Middle frontal gyrus (tissue), 1 donor: ENCODE data around the gene PTGDR2.
"Not testable (repeated sequence)": the region's sequence is repeated elsewhere in the genome, so short reads cannot be mapped to it uniquely, and the experiment has no call there.

Experiments
- DNase-seq: peaks from one replicate; pipeline ENCODE4 v3.0.0-alpha.2; 2015; ENCODE audit warnings: low spot score; ENCODE audit errors: extremely low spot score

The PTGDR2 gene

GRCh38 chr11:60842668-60843600, 12.8 kb downstream of the PTGDR2 start:
- no peak for DNase-seq

GRCh38 chr11:60841797-60842667, 13.7 kb downstream of the PTGDR2 start, which contains the start of gene CCDC86:
Gene CCDC86 (plus strand): TSS chr11:60842113. CDS start chr11:60842125, 12 bp downstream.
- peak; percentile 91 for DNase-seq

GRCh38 chr11:60840470-60841430, 15.0 kb downstream of the PTGDR2 start:
- DNase-seq = no peak

GRCh38 chr11:60838132-60838531, 17.6 kb downstream of the PTGDR2 start:
- DNase-seq = no peak

GRCh38 chr11:60836866-60837515, 18.8 kb downstream of the PTGDR2 start:
- DNase-seq = no peak

GRCh38 chr11:60835534-60835846, 20.3 kb downstream of the PTGDR2 start:
- DNase-seq = no peak

GRCh38 chr11:60834742-60835533, 20.8 kb downstream of the PTGDR2 start:
- DNase-seq = no peak

- no peak for DNase-seq
Observed at GRCh38 chr11:60831501-60832079, 24.2 kb downstream of the PTGDR2 start.

GRCh38 chr11:60831143-60831500, 24.6 kb downstream of the PTGDR2 start:
- DNase-seq = peak; percentile 84

- peak; percentile 7 for DNase-seq
Observed at GRCh38 chr11:60830478-60831142, 25.1 kb downstream of the PTGDR2 start.

- no peak for DNase-seq
Observed at GRCh38 chr11:60825790-60826189, 30.0 kb downstream of the PTGDR2 start.

- DNase-seq = no peak
Observed at GRCh38 chr11:60825118-60825517, 30.6 kb downstream of the PTGDR2 start.

GRCh38 chr11:60823745-60824306, 31.9 kb downstream of the PTGDR2 start:
- not testable (repeated sequence) for DNase-seq

- no peak for DNase-seq
Observed at GRCh38 chr11:60821827-60822599, 33.7 kb downstream of the PTGDR2 start.

- no peak for DNase-seq
Observed at GRCh38 chr11:60818057-60818456, 37.7 kb downstream of the PTGDR2 start.

GRCh38 chr11:60816590-60817157, 39.1 kb downstream of the PTGDR2 start:
- no peak for DNase-seq

GRCh38 chr11:60814112-60814511, 41.6 kb downstream of the PTGDR2 start:
- DNase-seq = no peak
